HG02759 (cell line): Measurements from ENCODE around the gene TTC23.

Source experiments
- ATAC-seq: cut with Tn5 transposase; IDR thresholded peaks from one replicate; pipeline ENCODE4 v1.9.1; 2021; ENCODE audit warnings: mild to moderate bottlenecking, moderate library complexity; ENCODE audit not compliant: unreplicated experiment

Gene TTC23

GRCh38 chr15:99108993-99109392 is 140.4 kb downstream of the TTC23 start:
- no peak for ATAC-seq

- no peak for ATAC-seq
Observed at GRCh38 chr15:99106417-99107220, 142.8 kb downstream of the TTC23 start.

- peak; percentile 42 for ATAC-seq
Observed at GRCh38 chr15:99105514-99106341, 143.7 kb downstream of the TTC23 start.

- ATAC-seq = peak; percentile 76
Observed at GRCh38 chr15:99104788-99105513, 144.4 kb downstream of the TTC23 start, which contains the start of gene SYNM. Gene SYNM, plus strand, starts transcription at chr15:99105080. Its CDS starts 120 bp downstream, at chr15:99105200.

- no peak for ATAC-seq
Observed at GRCh38 chr15:99103279-99103678, 146.1 kb downstream of the TTC23 start.

DNA sequence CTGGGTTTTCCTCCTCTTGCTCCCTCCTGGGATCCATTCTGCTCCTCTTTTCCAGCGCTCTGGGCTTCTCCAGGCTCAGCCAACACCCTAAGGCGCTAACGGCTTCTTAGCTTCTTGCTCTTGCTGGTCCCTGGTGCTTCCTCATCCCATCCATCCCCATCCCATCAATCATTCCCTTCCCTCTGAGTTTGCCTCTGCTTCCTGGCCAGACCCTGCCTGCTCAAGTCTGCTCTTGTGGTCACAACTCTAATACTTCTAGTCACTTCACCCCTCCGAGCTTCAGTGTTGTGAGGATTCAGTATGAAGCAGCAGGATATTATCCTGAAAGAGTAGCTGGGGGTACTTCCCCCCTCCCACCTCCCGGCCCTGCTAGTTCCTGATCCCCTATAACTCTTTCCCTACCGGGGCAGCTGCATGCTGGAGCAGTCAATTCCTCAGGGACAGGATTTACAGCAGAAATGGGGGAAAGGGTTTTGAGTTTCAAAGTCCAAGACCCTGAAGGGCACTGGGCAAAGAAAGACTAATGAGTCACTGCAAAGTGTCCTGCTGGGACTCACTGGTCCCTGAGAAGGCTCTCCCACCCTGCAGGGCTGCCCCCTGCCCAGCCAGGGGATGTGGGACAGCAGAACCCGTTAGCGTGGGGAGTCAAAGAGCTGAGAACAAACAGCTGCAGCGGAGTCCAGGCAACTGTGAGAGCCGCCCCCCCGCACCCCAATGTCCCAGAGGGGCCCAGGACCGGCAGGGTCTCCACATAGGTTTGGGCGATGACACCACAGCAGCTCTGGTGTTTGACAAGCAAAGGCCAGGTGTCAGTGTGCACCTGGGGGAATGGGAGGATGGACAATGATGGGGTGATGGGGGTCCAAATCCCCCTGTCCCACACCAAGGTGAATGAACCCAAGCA is 146.8 kb downstream of the TTC23 start:
- ATAC-seq = no peak

DNA sequence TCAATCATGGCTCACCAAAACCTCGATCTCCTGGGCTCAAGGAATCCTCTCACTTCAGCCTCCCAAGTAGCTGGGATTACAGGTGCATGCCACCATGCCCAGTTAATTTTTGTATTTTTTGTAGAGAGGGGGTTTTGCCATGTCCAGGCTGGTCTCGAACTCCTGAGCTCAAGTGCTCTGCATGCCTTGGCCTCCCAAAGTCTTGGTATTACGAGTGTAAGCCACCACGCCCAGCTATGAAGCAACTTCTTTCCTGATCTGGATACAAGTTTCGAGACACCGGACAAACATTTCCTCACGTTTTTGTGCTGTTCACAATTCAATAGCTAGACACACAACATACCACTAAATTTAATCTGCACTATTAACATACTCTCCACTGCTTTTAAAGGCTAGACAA is 147.9 kb downstream of the TTC23 start:
- ATAC-seq = no peak

DNA sequence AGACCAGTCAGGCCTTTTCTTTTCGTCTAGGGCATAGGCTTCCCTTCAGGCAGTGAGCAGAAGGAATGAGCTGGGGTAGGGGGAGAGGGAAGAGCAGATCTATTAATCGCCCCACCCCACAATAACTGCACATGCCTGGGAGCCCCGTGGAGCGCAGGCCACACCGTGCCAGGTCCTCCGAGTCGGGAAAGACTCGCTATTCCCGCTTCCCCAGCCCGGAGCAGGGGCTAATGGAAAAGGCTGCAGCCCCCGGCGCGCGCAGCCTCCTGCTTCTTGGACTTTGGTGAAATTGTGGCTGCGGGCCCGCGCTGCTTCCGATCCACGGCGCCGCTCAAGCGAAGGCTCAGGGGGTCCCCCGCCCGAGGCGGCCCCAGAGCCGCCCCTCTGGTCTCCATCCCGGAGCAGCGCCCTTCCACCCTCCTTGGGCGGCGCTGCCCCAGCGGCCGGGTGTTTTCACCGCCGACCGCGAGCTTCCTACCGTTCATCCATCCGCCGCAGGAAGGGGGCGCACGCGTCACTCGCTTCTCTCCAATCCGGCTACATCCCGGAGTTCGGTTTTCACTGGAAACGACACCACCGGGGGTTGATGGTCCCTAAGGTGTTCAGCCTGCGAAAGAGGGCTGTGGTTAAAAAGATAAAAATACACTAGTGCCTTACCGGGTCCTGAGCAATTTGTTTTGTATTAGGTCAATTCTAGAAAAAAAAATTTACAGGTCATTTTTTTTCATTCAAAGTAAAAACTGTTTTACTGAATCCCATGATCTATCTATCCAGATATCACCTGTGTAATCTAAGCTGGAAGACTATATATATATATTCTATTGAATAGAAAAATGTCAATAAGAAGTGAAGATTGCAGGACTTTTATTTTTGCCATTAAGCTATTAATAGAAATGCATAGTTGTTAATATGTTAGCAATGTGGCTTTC is 148.9 kb downstream of the TTC23 start:
- ATAC-seq = no peak

DNA sequence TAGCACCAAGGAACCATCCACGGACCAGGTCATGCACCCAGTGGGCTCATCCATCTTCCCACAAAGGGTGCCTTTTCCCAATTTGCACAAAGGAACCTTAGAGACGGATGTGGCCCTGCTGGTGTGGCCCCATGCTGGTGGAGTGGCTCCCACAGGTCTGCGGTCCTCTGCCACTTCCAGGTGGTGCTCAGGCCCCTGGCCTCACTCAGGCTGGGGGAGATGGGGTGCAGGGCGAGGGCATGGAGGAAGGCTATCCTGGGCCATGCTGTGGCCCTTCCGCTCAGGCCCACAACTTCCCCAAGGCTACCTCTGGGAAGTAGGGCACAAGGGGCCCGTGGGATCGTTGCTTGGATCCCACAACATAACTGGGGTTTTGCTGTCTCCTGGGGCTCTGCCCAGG is 149.7 kb downstream of the TTC23 start:
- ATAC-seq = no peak

DNA sequence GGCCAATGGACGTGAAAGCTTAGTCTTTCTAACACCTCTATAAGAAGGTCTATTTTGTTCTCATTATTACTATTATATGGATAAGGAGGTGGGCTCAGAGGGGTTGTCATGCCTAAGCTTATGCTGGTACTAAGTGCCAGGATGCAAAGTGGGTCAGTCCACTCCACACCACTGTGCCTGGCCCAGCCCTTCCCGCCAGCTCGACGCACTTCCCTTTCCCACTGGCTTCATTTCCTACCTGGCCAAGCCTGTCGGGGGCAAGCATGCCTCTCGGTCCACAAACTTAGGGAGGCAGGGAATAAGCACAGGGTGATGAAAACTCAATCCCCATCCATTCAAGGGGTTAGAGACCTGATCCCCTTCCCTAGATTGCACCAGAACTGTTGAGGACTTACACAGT is 150.4 kb downstream of the TTC23 start:
- ATAC-seq = no peak

- no peak for ATAC-seq
Observed at GRCh38 chr15:99098426-99098825, 151.0 kb downstream of the TTC23 start.

DNA sequence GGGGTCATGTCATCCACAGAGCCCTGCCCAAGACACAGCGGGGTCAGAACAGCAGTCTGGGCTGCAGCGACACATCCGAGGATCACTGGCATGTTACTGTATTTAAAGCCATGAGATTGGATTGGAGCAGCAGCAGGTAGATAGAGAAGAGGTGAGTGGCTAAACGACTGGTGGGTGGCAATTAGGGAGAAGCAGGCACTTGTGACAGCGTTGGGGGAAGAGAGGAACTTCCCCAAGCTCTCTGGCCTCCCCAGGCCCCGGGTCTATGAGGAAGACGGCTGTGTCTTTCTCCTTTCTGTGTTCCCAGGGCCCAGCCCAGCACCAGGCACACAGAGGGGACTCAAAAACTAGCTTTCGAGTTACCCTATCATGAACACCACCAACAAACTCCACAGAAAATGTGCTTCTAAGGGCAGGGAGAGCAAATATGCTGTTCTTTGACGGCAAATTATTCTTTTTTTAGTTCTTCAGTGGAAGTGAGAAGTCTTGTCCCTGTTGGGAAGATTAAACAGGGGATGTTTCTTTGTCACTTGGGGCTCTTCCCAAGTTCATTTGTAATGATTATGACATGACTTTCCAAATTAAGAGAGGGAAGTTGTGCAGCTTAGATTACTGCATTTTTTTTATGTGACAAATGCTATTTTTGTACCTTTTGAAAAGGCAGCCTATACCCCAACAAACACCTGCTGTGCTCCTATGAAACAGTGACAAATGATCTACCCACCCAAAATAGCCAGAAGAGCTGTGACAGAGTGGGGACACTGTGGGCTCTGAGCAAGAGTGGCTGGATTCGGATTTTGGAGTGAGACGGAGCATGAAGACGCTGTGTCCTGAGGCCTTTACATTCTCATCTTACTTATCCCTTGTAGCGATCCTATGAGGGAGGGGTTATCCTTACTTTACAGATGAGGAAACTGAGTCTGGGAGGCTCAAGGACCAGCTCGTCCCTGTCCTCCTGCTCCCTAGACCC is 151.7 kb downstream of the TTC23 start:
- ATAC-seq = no peak

DNA sequence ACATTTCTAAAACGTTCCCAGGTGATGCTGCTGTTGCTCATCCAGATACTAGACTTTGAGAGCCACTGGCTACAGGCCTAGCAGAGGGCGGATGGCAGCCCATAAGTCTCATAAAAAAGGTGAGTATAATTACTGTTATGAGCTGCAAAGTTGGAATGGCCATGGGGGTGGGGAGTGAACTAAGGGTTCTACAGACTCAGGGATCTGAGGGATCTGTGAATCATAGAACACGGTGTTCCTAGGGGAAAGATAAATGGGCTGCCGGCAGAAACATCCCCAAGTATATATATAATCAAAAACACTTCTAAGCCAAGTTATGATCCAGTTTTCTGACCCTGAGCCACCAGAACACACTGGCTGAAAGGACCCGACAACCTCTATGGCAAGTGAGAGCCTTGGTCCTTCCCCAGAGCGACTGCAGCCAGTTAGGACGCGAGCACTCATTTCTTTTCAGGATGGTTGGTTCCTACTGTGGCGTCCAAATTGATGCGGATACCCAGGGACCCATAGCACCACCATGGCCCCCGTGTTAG is 152.4 kb downstream of the TTC23 start:
- no peak for ATAC-seq

DNA sequence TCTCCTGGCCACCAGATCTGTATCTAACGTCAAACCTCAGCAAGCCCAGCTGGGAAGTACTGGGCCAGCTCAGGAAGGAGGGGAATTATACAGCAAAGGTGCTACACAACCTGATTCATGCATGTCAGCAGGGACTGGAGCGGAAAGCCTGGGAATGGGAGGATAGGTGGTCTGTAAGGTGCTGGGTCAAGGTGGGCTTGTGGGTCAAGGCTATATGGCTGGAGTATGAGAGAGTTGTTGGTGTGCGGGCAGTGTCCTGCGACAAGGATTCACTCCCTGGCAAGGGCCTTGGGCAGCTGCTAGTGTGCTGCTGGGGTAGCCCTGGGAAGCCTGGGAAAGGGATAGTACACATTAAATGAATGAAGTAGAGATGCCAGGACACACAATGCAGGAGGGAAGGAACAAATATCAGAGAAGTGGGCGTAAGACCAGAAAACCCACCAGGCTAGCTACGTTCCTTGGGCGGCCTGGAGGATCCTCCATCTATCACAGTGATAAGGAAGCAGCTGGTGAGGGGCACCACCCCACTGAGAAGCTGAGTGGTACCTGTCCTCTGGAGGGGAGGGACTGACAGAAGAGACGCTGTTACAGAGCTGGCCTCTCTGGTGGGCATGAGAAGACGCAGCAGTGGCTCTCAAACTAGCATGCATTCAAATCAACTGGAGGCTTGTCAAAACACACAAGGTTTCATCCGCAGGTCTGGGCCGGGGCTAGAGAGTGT is 153.0 kb downstream of the TTC23 start:
- no peak for ATAC-seq

DNA sequence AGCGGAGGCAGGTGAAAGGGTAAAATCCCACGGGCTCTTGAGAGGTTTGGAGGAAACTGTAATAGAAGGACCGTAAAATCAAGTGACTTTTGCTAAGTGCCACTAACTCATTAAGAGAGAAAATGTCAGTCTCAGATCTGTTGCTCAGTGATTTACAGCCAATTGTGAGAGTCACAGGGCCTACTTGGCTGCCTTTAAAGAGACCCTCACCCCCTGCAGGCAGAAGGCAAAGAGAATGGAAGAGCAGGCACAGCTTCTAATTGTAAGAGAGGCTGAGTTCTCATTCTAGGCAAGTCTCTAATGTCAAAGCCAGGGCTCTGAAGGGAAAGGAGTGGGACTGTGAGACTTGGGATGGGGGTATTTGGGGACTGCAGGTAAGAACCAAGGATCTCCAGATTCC is 153.8 kb downstream of the TTC23 start:
- no peak for ATAC-seq

DNA sequence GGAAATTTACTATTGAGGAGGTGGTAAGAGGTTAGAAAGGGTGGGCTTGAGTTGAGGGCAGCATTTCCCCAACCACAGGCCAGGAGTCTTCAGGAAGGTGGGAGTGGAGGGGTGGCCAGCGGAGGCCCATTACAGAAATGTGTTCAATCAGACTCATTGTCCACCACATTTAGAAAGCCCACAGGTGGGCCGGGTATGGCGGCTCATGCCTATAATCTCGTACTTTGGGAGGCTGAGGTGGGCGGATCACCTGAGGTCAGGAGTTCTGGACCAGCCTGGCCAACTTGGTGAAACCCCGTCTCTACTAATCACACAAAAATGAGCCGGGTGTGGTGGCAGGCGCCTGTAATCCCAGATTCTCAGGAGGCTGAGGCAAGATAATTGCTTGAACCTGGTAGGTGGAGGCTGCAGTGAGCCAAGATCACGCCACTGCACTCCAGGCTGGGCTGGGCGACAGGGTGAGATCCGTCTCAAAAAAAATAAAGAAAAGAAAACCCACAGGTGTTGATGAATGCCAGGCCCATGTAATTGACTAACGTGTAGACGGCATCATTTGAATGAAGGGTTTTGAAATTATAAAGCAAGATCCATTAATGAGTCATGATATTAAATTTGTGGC is 156.7 kb downstream of the TTC23 start:
- no peak for ATAC-seq

GRCh38 chr15:99090938-99091337 is 158.4 kb downstream of the TTC23 start:
- no peak for ATAC-seq
